Astrocyte (in vitro differentiated cells and primary cell): Measurements from ENCODE around the gene BEST3. TPM values are rescaled to one million over a fixed set of nuclear protein-coding genes. Genes with fewer than 3 reads are reported as not detected.

Experiments
- DNase-seq: peaks from one replicate; pipeline ENCODE4 v3.0.0-alpha.2; 2010; ENCODE audit warnings: low read depth
- FAIRE-seq: peaks from 2 replicates; lab custom pipeline; 2011; peaks lifted over from hg19 to GRCh38; lab: Jason Lieb, UNC
- H2AFZ ChIP-seq: 2 replicates; pipeline ENCODE4 v1.6.0; 2012; ENCODE audit warnings: low read depth, low read length, inconsistent platforms
- H3K27ac ChIP-seq: 2 replicates; pipeline ENCODE4 v1.5.1; 2011; ENCODE audit warnings: low read depth, low read length, inconsistent platforms
- H3K27me3 ChIP-seq: 2 replicates; pipeline ENCODE4 v1.6.0; 2011; ENCODE audit warnings: low read length, inconsistent platforms; ENCODE audit not compliant: insufficient read depth
- H3K36me3 ChIP-seq: 2 replicates; pipeline ENCODE4 v1.5.1; 2011; ENCODE audit warnings: low read length, inconsistent platforms; ENCODE audit not compliant: insufficient read depth
- H3K4me1 ChIP-seq: 2 replicates; pipeline ENCODE4 v1.5.1; 2011; ENCODE audit warnings: low read length, inconsistent platforms; ENCODE audit not compliant: insufficient read depth
- H3K4me2 ChIP-seq: 2 replicates; pipeline ENCODE4 v1.6.0; 2012; ENCODE audit warnings: low read length, inconsistent platforms
- H3K4me3 ChIP-seq: 2 replicates; pipeline ENCODE4 v1.5.1; 2011; ENCODE audit warnings: low read depth, mild to moderate bottlenecking, low read length, inconsistent platforms; ENCODE audit not compliant: insufficient read depth
- H3K79me2 ChIP-seq: 2 replicates; pipeline ENCODE4 v1.6.0; 2012; ENCODE audit warnings: mild to moderate bottlenecking, low read length, inconsistent platforms; ENCODE audit not compliant: insufficient read depth
- H3K9ac ChIP-seq: 2 replicates; pipeline ENCODE4 v1.6.0; 2012; ENCODE audit warnings: mild to moderate bottlenecking, low read length, inconsistent platforms
- H3K9me3 ChIP-seq: 2 replicates; pipeline ENCODE4 v1.5.1; 2012; ENCODE audit warnings: low read depth, mild to moderate bottlenecking, low read length, inconsistent platforms; ENCODE audit not compliant: insufficient read depth
- H4K20me1 ChIP-seq: 2 replicates; pipeline ENCODE4 v1.6.0; 2012; ENCODE audit warnings: low read length, inconsistent platforms; ENCODE audit not compliant: insufficient read depth
- H3K27ac Mint-ChIP-seq: one replicate; pipeline ENCODE4 v1.8.0; 2021; ENCODE audit warnings: mild to moderate bottlenecking, mixed read lengths; ENCODE audit not compliant: unreplicated experiment
- H3K27me3 Mint-ChIP-seq: one replicate; pipeline ENCODE4 v1.8.0; 2021; ENCODE audit warnings: low read depth, mixed read lengths; ENCODE audit not compliant: unreplicated experiment
- H3K36me3 Mint-ChIP-seq: one replicate; pipeline ENCODE4 v1.8.0; 2021; ENCODE audit warnings: low read depth, mixed read lengths; ENCODE audit not compliant: unreplicated experiment
- H3K4me1 Mint-ChIP-seq: one replicate; pipeline ENCODE4 v1.8.0; 2021; ENCODE audit warnings: low read depth, mixed read lengths; ENCODE audit not compliant: unreplicated experiment
- H3K4me3 Mint-ChIP-seq: one replicate; pipeline ENCODE4 v1.8.0; 2021; ENCODE audit warnings: mild to moderate bottlenecking, moderate library complexity, mixed read lengths; ENCODE audit not compliant: unreplicated experiment
- H3K9me3 Mint-ChIP-seq: one replicate; pipeline ENCODE4 v1.8.0; 2021; ENCODE audit warnings: mild to moderate bottlenecking, mixed read lengths; ENCODE audit not compliant: unreplicated experiment
- EZH2 ChIP-seq: IDR thresholded peaks from 2 replicates; pipeline ENCODE4 v1.6.1; 2012; ENCODE audit warnings: mild to moderate bottlenecking, low read length, inconsistent platforms; ENCODE audit not compliant: insufficient read depth
- total RNA-seq: library from RNA; stranded (reverse); gene quantifications from 2 replicates; pipeline ENCODE4 v1.2.1, GENCODE V29; 2021
- TF ChIP-seq, protein P1 (sequence below): IDR thresholded peaks from 2 replicates; pipeline ENCODE4 v1.5.1; 2011; ENCODE audit warnings: low read depth, mild to moderate bottlenecking, inconsistent platforms, low read length, moderate library complexity; ENCODE audit not compliant: insufficient read depth

Gene BEST3
- total RNA-seq, 1 donor from 2014 or later: 1.2 TPM

GRCh38 chr12:69619050-69619449 lies 80.1 kb downstream of the BEST3 start:
- Histone ChIP-seq H3K4me2 (no peak overlapping the region), H2AFZ (no peak overlapping the region), H3K9ac (no peak overlapping the region), H4K20me1 (no peaks in the 10 kb centered on the region), H3K9me3 (no peaks in the 10 kb centered on the region), H3K36me3 (no peaks in the 10 kb centered on the region), H3K4me3 (no peak overlapping the region), H3K4me1 (no peaks in the 10 kb centered on the region), H3K27me3 (no peaks in the 10 kb centered on the region), H3K27ac (no peak overlapping the region), H3K79me2 (no peaks in the 10 kb centered on the region)
- TF ChIP-seq, protein P1, sequence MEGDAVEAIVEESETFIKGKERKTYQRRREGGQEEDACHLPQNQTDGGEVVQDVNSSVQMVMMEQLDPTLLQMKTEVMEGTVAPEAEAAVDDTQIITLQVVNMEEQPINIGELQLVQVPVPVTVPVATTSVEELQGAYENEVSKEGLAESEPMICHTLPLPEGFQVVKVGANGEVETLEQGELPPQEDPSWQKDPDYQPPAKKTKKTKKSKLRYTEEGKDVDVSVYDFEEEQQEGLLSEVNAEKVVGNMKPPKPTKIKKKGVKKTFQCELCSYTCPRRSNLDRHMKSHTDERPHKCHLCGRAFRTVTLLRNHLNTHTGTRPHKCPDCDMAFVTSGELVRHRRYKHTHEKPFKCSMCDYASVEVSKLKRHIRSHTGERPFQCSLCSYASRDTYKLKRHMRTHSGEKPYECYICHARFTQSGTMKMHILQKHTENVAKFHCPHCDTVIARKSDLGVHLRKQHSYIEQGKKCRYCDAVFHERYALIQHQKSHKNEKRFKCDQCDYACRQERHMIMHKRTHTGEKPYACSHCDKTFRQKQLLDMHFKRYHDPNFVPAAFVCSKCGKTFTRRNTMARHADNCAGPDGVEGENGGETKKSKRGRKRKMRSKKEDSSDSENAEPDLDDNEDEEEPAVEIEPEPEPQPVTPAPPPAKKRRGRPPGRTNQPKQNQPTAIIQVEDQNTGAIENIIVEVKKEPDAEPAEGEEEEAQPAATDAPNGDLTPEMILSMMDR: no peak
- no peak for TF ChIP-seq EZH2
- Mint-ChIP-seq H3K4me1 (no peaks in the 10 kb centered on the region), H3K4me3 (no peak overlapping the region), H3K27ac (no peak overlapping the region), H3K27me3 (peaks cover 5% of the 10 kb centered on the region), H3K9me3 (peaks cover 9% of the 10 kb centered on the region), H3K36me3 (no peaks in the 10 kb centered on the region)
- FAIRE-seq (no peak), DNase-seq (no peak)

GRCh38 chr12:69616025-69616424 lies 83.1 kb downstream of the BEST3 start:
- Mint-ChIP-seq H3K36me3 (no peaks in the 10 kb centered on the region), H3K9me3 (peaks cover 9% of the 10 kb centered on the region), H3K4me1 (no peaks in the 10 kb centered on the region), H3K27me3 (no peaks in the 10 kb centered on the region), H3K27ac (no peak overlapping the region), H3K4me3 (no peak overlapping the region)
- Histone ChIP-seq H3K9ac (no peak overlapping the region), H3K4me3 (no peak overlapping the region), H3K27me3 (no peaks in the 10 kb centered on the region), H2AFZ (no peak overlapping the region), H3K27ac (no peak overlapping the region), H3K36me3 (no peaks in the 10 kb centered on the region), H3K9me3 (no peaks in the 10 kb centered on the region), H4K20me1 (no peaks in the 10 kb centered on the region), H3K79me2 (no peaks in the 10 kb centered on the region), H3K4me2 (no peak overlapping the region), H3K4me1 (no peaks in the 10 kb centered on the region)
- FAIRE-seq (no peak), DNase-seq (no peak)
- no peak for TF ChIP-seq EZH2
- TF ChIP-seq, protein P1: no peak

- Mint-ChIP-seq H3K27me3 (peaks cover 3% of the 10 kb centered on the region), H3K4me3 (no peak overlapping the region), H3K4me1 (peaks cover 5% of the 10 kb centered on the region), H3K36me3 (no peaks in the 10 kb centered on the region), H3K9me3 (peaks cover 7% of the 10 kb centered on the region), H3K27ac (no peak overlapping the region)
- Histone ChIP-seq H2AFZ (no peak overlapping the region), H3K4me1 (no peaks in the 10 kb centered on the region), H3K79me2 (no peaks in the 10 kb centered on the region), H3K9ac (no peak overlapping the region), H3K4me2 (no peak overlapping the region), H3K9me3 (no peaks in the 10 kb centered on the region), H4K20me1 (no peaks in the 10 kb centered on the region), H3K27me3 (no peaks in the 10 kb centered on the region), H3K27ac (no peak overlapping the region), H3K4me3 (no peak overlapping the region), H3K36me3 (no peaks in the 10 kb centered on the region)
- FAIRE-seq: no peak
- TF ChIP-seq, protein P1: no peak
- no peak for TF ChIP-seq EZH2
- DNase-seq: no peak
Observed at GRCh38 chr12:69613351-69613750, 85.8 kb downstream of the BEST3 start.
